ENCODE results near the gene CHMP1B. TPM values are rescaled to one million over a fixed set of nuclear protein-coding genes. Genes with fewer than 3 reads are reported as not detected.

Gene CHMP1B
- total and polyA plus RNA-seq, 9 of the 15 experiments (the other 6 are each of a cell fraction or from before 2014, with no cell fraction given): 12.3 to 29.9 (median 19.0) TPM

- no peaks in the 10 kb centered on the region for H4K20me1 ChIP-seq (replicated peaks; ENCODE audit: control insufficient read depth, insufficient read depth, low read length)
- no peak overlapping the region for H3K4me3 ChIP-seq
- intact Hi-C loops (cut with micrococcal nuclease): no loop called here
- ChIA-PET POLR2A (interaction anchor here (0.6 kb wide), 1 partner anchor 107 kb away, joined by 3 read pairs; no protein-coding TSS in a partner anchor), CTCF (ENCODE audit: low intra/inter-chr PET ratio) (interaction anchor here (0.6 kb wide), 1 partner anchor 97 kb away, joined by 4 read pairs; no protein-coding TSS in a partner anchor)
- no TSS peak for BruUV-seq (replicated peaks)
- no peak for FAIRE-seq
- DNase-seq (ENCODE audit: extremely low read depth in 1 of 4, low spot score in 3 of 4): no peak
- no peaks in the 10 kb centered on the region for H3K9me3 ChIP-seq (replicated peaks; ENCODE audit: control insufficient read depth, insufficient read depth, low read depth, low read length)
- H3K9ac ChIP-seq (ENCODE audit: insufficient read depth in 1 of 2, low read depth in 2 of 2, low read length in 2 of 2): no peak overlapping the region
- no peak overlapping the region for H3K27ac ChIP-seq (ENCODE audit: extremely low read depth, low read depth, low read length)
- H3K27me3 ChIP-seq (ENCODE audit: control insufficient read depth in 2 of 2, insufficient read depth in 2 of 2, low read length in 2 of 2): no peaks in the 10 kb centered on the region
- in situ Hi-C loops (cut with MboI): no loop called here
- no peak for ATAC-seq
- H2AFZ ChIP-seq (ENCODE audit: low read depth, low read length): no peak overlapping the region
- no peak overlapping the region for H3K4me2 ChIP-seq (ENCODE audit: insufficient read depth, low read length)
- TF ChIP-seq HMGN3 (IDR thresholded peaks at IDR 0.05; ENCODE audit: borderline replicate concordance, extremely low read depth, insufficient read length, low read depth, low read length) (no peak), ZNF778 (CRISPR knock-in tag; IDR thresholded peaks at IDR 0.05) (no peak), CGGBP1 (CRISPR knock-in tag; IDR thresholded peaks at IDR 0.05) (no peak), RHOXF2B (CRISPR knock-in tag; conservative IDR thresholded peaks at IDR 0.05) (no peak), HINFP (tag; conservative IDR thresholded peaks at IDR 0.05; ENCODE audit: low read depth) (no peak), MAFG (tag; conservative IDR thresholded peaks at IDR 0.05) (no peak), MCM7 (IDR thresholded peaks at IDR 0.05) (no peak), MXI1 (IDR thresholded peaks at IDR 0.05; ENCODE audit: low read depth, low read length) (no peak), SAFB2 (IDR thresholded peaks at IDR 0.05; ENCODE audit: borderline replicate concordance, low read depth, low read length, severe bottlenecking) (no peak), NELFE (IDR thresholded peaks at IDR 0.05; ENCODE audit: insufficient read depth, insufficient read length) (no peak), STAG1 (CRISPR knock-in tag; IDR thresholded peaks at IDR 0.05; ENCODE audit: borderline replicate concordance) (no peak), ATF3 (IDR thresholded peaks at IDR 0.05) (no peak), ATF3 (CRISPR knock-in tag; conservative IDR thresholded peaks at IDR 0.05) (no peak), BCLAF1 (IDR thresholded peaks at IDR 0.05; ENCODE audit: borderline replicate concordance in 1 of 2, control insufficient read depth in 1 of 2, low read depth in 2 of 2, low read length in 1 of 2) (no peak)
- peaks cover 7 to 8% of the 10 kb centered on the region in 2 experiments; a peak in 4 of 5 replicates for H3K4me1 ChIP-seq (replicated peaks in 1 of 2; ENCODE audit: control insufficient read depth in 2 of 2, insufficient read depth in 2 of 2, low read length in 2 of 2)
- H3K79me2 ChIP-seq (ENCODE audit: control insufficient read depth, insufficient read depth, low read length): no peaks in the 10 kb centered on the region
- no peaks in the 10 kb centered on the region for H3K9me1 ChIP-seq (ENCODE audit: control insufficient read depth, insufficient read depth, low read length)
- no peaks in the 10 kb centered on the region for H3K36me3 ChIP-seq (ENCODE audit: control insufficient read depth, insufficient read depth, low read length)
- 56% methylated on average over 6 of the region's 6 CpGs for WGBS (ENCODE audit: insufficient coverage, low coverage, missing lambda C conversion rate)
Observed at GRCh38 chr18:11844436-11844835, 6.8 kb upstream of the CHMP1B start.
